ENCODE data around the gene CD24. TPM values are rescaled to one million over a fixed set of nuclear protein-coding genes. Genes with fewer than 3 reads are reported as not detected.

The CD24 gene
- total and polyA plus RNA-seq, 2 of the 8 experiments (the other 6 are each of a cell fraction or from before 2014, with no cell fraction given): 2,134 to 2,327 TPM

GRCh38 chr6:106981926-106982325 lies 7.4 kb upstream of the CD24 start:
- no peak overlapping the region for H3K56ac ChIP-seq (replicated peaks; ENCODE audit: insufficient read length, low read depth, low read length)
- no peak overlapping the region for H3K14ac ChIP-seq (ENCODE audit: insufficient read length)
- no peaks in the 10 kb centered on the region for H3K79me1 ChIP-seq (ENCODE audit: low read depth, low read length)
- no peaks in the 10 kb centered on the region for H3K27me3 ChIP-seq (replicated peaks in 1 of 4; ENCODE audit: control insufficient read depth in 3 of 4, extremely low read depth in 1 of 4, insufficient read depth in 3 of 4, low read length in 3 of 4)
- no peaks in the 10 kb centered on the region for H3K23me2 ChIP-seq (ENCODE audit: low read depth, low read length)
- H2BK15ac ChIP-seq (ENCODE audit: low read length): no peak overlapping the region
- FAIRE-seq (no peak), DNase-seq (ENCODE audit: low read depth in 1 of 2, low spot score in 2 of 2) (no peak)
- H2BK120ac ChIP-seq (replicated peaks; ENCODE audit: low read depth, low read length): no peak overlapping the region
- no peak overlapping the region for H3K23ac ChIP-seq (ENCODE audit: insufficient read length)
- H2BK12ac ChIP-seq (ENCODE audit: low read depth, low read length): no peak overlapping the region
- H2AK5ac ChIP-seq (ENCODE audit: low read depth, low read length): no peak overlapping the region
- H3K9ac ChIP-seq (replicated peaks in 1 of 4; ENCODE audit: extremely low read depth in 1 of 4, low read depth in 3 of 4, low read length in 3 of 4): no peak overlapping the region
- no peak overlapping the region for H3K18ac ChIP-seq (ENCODE audit: extremely low read depth, low read length)
- H2BK20ac ChIP-seq (ENCODE audit: low read length): no peak overlapping the region; the same call in 1 of the 2 replicates
- H3K9me3 ChIP-seq (ENCODE audit: insufficient read depth in 2 of 2, low read depth in 1 of 2, low read length in 1 of 2): no peaks in the 10 kb centered on the region
- H3K4me1 ChIP-seq (replicated peaks in 1 of 4; ENCODE audit: control insufficient read depth in 3 of 4, insufficient read depth in 4 of 4, low read length in 3 of 4): peaks cover 0 to 8% (median 1%) of the 10 kb centered on the region in 4 experiments; a peak in 4 of 7 replicates
- H2BK5ac ChIP-seq (ENCODE audit: low read depth, low read length): no peak overlapping the region; the same call in 1 of the 2 replicates
- H3K4ac ChIP-seq (replicated peaks; ENCODE audit: insufficient read length, low read depth, low read length): no peak overlapping the region
- WGBS, 2 experiments (ENCODE audit: extremely low coverage in 1 of 2, insufficient coverage in 1 of 2, insufficient read length in 1 of 2, insufficient replicate concordance in 2 of 2, low coverage in 1 of 2, low lambda C conversion rate in 2 of 2, missing lambda C conversion rate in 1 of 2): 91% methylated on average over 4 of the region's 4 CpGs; no CpG with 5 or more reads in 1 of the 2 experiments
- no peak overlapping the region for H4K8ac ChIP-seq (ENCODE audit: extremely low read depth, insufficient read depth, low read length)
- no peak overlapping the region for H3K4me3 ChIP-seq (ENCODE audit: extremely low read depth in 1 of 4, insufficient read depth in 2 of 4, low read depth in 3 of 4, low read length in 4 of 4)
- H3K79me2 ChIP-seq (ENCODE audit: control insufficient read depth in 1 of 2, insufficient read depth in 2 of 2, low read length in 2 of 2): peaks cover 0 to 8% of the 10 kb centered on the region in 2 experiments; a peak in 2 of 4 replicates
- H4K5ac ChIP-seq (ENCODE audit: insufficient read length, low read depth, low read length): no peak overlapping the region
- H3K27ac ChIP-seq (ENCODE audit: low read depth, low read length): no peak overlapping the region
- H3K36me3 ChIP-seq (ENCODE audit: control insufficient read depth in 2 of 4, insufficient read depth in 4 of 4, low read length in 3 of 4): no peaks in the 10 kb centered on the region
- no peak overlapping the region for H2AFZ ChIP-seq (ENCODE audit: low read length)
- ChIA-PET POLR2A (ENCODE audit: partially characterized antibody) (interaction anchor here (0.7 kb wide), 1 partner anchor 138 kb away, joined by 3 read pairs; no protein-coding TSS in a partner anchor), CTCF (ENCODE audit: partially characterized antibody) (interaction anchor here (0.6 to 6.3 kb wide), 6 partner anchors 11 to 415 kb away, joined by 3 to 36 read pairs (median 4); partner anchors contain the start of gene MTRES1)
- H3K4me2 ChIP-seq (ENCODE audit: insufficient read depth in 1 of 2, low read depth in 2 of 2, low read length in 2 of 2): no peak overlapping the region
- no peak overlapping the region for H4K91ac ChIP-seq (replicated peaks; ENCODE audit: insufficient read length, low read length)
- no peaks in the 10 kb centered on the region for H4K20me1 ChIP-seq (replicated peaks in 1 of 2; ENCODE audit: control insufficient read depth in 1 of 2, insufficient read depth in 2 of 2, low read length in 2 of 2)
- TF ChIP-seq KDM4A (IDR thresholded peaks at IDR 0.05; ENCODE audit: low read depth, low read length, severe bottlenecking) (no peak), TAF1 (IDR thresholded peaks at IDR 0.05; ENCODE audit: low read depth, low read length) (no peak), ATF3 (IDR thresholded peaks at IDR 0.05; ENCODE audit: insufficient read depth, low read depth, low read length) (no peak), RFX5 (IDR thresholded peaks at IDR 0.05; ENCODE audit: borderline replicate concordance, low read depth, low read length) (no peak), CHD2 (IDR thresholded peaks at IDR 0.05; ENCODE audit: low read length) (no peak), EGR1 (IDR thresholded peaks at IDR 0.05; ENCODE audit: borderline replicate concordance, low read depth, low read length) (no peak), SUZ12 (IDR thresholded peaks at IDR 0.05; ENCODE audit: low read length) (no peak), NRF1 (IDR thresholded peaks at IDR 0.05; ENCODE audit: low read depth, low read length) (no peak), GTF2F1 (IDR thresholded peaks at IDR 0.05; ENCODE audit: borderline replicate concordance, low read depth, low read length) (no peak), CBX8 (IDR thresholded peaks at IDR 0.05; ENCODE audit: borderline replicate concordance, low read depth, low read length) (no peak), SIN3A (conservative IDR thresholded peaks at IDR 0.05 in 1 of 2, IDR thresholded peaks at IDR 0.05 in 1 of 2; ENCODE audit: low read depth in 1 of 2, low read length in 2 of 2) (no peak), JUND (IDR thresholded peaks at IDR 0.05; ENCODE audit: low read length) (no peak), RBBP5 (IDR thresholded peaks at IDR 0.05; ENCODE audit: borderline replicate concordance, low read depth, low read length) (no peak), CHD1 (IDR thresholded peaks at IDR 0.05; ENCODE audit: low read depth, low read length) (no peak)

Data from H1 (cell line).